ENCODE measurements around the gene DCAF6.

The DCAF6 gene

DNA sequence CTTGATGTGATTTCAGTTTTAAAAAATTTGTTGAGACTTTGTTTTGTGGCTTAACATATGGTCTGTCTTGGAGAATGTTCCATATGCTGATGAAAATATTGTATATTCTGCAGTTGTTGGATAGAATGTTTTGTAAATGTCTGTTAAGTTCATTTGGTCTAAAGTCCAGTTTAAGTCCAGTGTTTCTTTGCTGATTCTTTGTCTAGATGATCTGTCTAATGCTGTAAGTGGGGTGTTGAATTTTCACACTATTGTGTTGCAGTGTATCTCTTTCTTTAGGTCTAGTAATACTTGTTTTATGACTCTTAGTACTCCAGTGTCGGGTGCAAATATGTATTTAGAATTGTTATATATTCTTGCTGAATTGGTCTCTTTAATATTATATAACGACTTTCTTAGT is 11.2 kb downstream of the DCAF6 start:
- CTCF ChIA-PET = no interaction called here
- POLR2A ChIA-PET = no interaction called here

DNA sequence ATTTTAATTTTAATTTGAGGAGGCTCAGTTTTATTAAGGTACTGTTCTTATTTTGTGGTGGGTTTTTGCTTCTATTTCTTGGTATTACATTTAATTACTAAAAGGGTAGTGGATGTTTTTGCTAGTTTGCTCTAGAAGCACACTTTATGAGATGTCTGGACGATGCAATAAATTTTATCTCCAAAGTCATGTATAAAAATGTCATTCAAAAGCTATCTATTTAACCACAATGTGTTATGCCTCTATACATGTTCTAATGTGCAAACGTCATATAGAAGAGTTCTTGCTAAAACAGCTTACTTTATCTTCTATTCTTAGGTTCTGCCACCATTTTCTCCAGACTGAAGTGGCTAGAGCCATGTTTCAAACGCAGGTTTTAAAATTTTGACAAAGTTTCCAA is 13.3 kb downstream of the DCAF6 start:
- TF ChIP-seq, protein P1, sequence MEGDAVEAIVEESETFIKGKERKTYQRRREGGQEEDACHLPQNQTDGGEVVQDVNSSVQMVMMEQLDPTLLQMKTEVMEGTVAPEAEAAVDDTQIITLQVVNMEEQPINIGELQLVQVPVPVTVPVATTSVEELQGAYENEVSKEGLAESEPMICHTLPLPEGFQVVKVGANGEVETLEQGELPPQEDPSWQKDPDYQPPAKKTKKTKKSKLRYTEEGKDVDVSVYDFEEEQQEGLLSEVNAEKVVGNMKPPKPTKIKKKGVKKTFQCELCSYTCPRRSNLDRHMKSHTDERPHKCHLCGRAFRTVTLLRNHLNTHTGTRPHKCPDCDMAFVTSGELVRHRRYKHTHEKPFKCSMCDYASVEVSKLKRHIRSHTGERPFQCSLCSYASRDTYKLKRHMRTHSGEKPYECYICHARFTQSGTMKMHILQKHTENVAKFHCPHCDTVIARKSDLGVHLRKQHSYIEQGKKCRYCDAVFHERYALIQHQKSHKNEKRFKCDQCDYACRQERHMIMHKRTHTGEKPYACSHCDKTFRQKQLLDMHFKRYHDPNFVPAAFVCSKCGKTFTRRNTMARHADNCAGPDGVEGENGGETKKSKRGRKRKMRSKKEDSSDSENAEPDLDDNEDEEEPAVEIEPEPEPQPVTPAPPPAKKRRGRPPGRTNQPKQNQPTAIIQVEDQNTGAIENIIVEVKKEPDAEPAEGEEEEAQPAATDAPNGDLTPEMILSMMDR (IDR thresholded peaks at IDR 0.05; ENCODE audit: control extremely low read depth, extremely low read depth, low read depth, missing control alignments) = no peak
- no peak for DNase-seq (ENCODE audit: extremely low spot score)
- POLR2A ChIA-PET = no interaction called here
- CTCF ChIA-PET = interaction anchor here (0.7 to 1.5 kb wide), 4 partner anchors 20 to 133 kb away, joined by 3 read pairs; no protein-coding TSS in a partner anchor

More for the DNA sequence above, 11.2 kb downstream of the DCAF6 start:
- TF ChIP-seq, protein P1 (IDR thresholded peaks at IDR 0.05; ENCODE audit: control extremely low read depth, extremely low read depth, low read depth, missing control alignments) = no peak
- no peak for DNase-seq (ENCODE audit: extremely low spot score)

DNA sequence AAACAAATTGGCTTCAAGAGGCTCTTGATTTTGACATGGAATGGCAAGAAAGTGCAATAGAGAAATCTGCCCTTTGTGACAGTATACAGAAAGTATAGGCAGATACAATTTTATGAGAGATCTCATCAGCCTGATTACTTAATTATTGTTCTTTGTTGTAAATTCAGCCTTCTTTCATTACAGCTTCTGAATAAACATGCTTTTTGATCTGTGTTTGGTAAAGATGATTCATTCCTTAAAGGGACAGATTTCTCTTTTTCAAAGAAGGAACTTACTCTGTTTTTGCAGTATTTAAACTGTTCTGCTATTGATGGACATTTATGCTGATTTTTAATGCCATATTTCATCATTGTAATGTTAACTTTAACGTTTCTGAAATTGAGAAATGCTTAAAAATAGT is 14.1 kb downstream of the DCAF6 start:
- DNase-seq (ENCODE audit: extremely low spot score) = no peak
- ChIA-PET CTCF (no interaction called here), POLR2A (no interaction called here)
- TF ChIP-seq, protein P1 (IDR thresholded peaks at IDR 0.05; ENCODE audit: control extremely low read depth, extremely low read depth, low read depth, missing control alignments) = no peak

DNA sequence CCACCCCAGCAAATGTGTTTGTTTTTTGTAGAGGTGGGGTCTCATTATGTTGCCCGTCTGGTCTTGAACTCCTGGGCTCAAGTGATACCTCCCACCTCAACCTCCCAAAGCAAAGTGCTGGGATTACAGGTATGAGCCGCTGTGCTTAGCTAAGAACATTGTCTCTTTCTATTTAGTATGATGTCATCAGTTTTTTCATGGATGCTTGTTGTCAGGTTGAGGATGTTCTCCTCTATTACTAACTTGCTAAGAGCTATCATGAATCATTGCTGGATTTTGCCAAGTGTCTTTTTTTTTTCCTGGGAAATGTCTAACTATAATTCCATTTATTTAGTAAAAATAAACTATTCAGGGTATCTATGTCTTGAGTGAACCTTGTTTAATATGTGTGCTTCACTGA is 19.4 kb downstream of the DCAF6 start:
- POLR2A ChIA-PET = no interaction called here
- TF ChIP-seq, protein P1 (IDR thresholded peaks at IDR 0.05; ENCODE audit: control extremely low read depth, extremely low read depth, low read depth, missing control alignments) = no peak
- CTCF ChIA-PET = interaction anchor here (0.9 to 1.4 kb wide), 2 partner anchors 8 to 34 kb away, joined by 3 read pairs; no protein-coding TSS in a partner anchor
- DNase-seq (ENCODE audit: extremely low spot score) = no peak

DNA sequence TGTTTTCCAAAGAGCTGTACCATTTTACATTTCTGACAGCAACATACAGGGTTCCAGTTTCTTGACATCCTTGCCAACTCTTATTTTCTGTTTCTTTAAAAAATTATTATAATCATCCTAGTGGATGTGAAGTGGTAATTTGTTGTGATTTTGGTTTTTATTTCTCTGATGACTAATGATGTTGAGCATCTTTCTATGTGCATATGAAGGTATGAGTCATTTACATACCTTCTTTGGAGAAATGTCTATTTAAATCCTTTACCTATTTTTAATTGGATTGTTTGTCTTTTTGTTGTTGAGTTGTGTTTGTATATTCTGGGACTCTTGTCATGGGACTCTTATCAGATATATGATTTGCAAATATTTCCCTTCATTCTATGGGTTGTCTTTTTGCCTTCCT is 21.2 kb downstream of the DCAF6 start:
- TF ChIP-seq, protein P1 (IDR thresholded peaks at IDR 0.05; ENCODE audit: control extremely low read depth, extremely low read depth, low read depth, missing control alignments) = no peak
- CTCF ChIA-PET = no interaction called here
- POLR2A ChIA-PET = no interaction called here
- DNase-seq (ENCODE audit: extremely low spot score) = no peak

DNA sequence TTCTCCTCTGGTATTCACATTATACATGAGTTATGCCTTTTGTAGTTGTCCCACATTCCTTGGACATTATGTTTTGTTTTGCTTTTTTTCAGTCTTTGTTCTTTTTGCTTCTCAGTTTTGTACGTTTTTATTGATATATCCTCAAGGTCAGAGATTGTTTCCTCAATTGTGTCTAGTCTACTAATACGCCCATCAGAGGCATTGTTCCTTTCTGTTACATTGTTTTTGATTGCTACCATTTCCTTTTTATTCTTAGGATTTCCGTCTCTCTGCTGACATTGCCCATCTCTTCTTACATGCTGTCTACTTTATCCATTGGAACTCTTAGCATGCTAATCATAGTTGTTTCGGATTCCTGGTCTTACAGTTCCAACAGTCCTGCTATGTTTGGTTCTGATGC is 28.2 kb downstream of the DCAF6 start:
- DNase-seq (ENCODE audit: extremely low spot score) = no peak
- CTCF ChIA-PET = interaction anchor here (1.0 to 1.1 kb wide), 2 partner anchors 9 to 117 kb away, joined by 3 read pairs; no protein-coding TSS in a partner anchor
- TF ChIP-seq, protein P1 (IDR thresholded peaks at IDR 0.05; ENCODE audit: control extremely low read depth, extremely low read depth, low read depth, missing control alignments) = no peak
- POLR2A ChIA-PET = no interaction called here

DNA sequence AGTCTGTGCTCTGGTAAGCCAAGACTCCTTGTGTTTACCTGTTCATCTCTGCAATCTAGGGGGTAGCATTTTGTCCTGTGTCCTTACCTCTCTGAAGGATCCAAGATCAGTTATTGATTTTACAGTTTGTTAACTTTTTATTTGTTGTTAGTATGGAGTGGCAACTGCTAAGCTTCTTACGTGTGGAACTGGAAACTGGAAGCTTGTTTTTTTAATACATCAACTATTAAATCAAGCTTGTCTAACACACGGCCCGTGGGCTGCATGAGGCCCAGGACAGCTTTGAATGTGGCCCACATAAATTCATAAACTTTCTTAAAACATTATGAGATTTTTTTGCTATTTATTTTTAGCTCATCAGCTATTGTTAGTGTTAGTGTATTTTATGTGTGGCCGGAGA is 29.6 kb downstream of the DCAF6 start:
- CTCF ChIA-PET = interaction anchor here (0.7 to 1.4 kb wide), 4 partner anchors 9 to 1402 kb away, joined by 3 to 5 read pairs (median 3); partner anchors contain the start of gene NME7
- DNase-seq (ENCODE audit: extremely low spot score) = no peak
- TF ChIP-seq, protein P1 (IDR thresholded peaks at IDR 0.05; ENCODE audit: control extremely low read depth, extremely low read depth, low read depth, missing control alignments) = no peak
- POLR2A ChIA-PET = no interaction called here

Data from GM10248 (cell line).